ENCODE results near the gene SLC7A6OS.

Gene SLC7A6OS

GRCh38 chr16:68252383-68252782 lies 58.4 kb downstream of the SLC7A6OS start:
- Mint-ChIP-seq H3K9me3 (no peaks in the 10 kb centered on the region), H3K27ac (no peak overlapping the region), H3K36me3 (ENCODE audit: low read depth) (peaks cover 14% of the 10 kb centered on the region), H3K4me3 (no peak overlapping the region), H3K4me1 (peaks cover 8% of the 10 kb centered on the region), H3K27me3 (ENCODE audit: low read depth) (no peaks in the 10 kb centered on the region)
- no peak for TF ChIP-seq CTCF (IDR thresholded peaks at IDR 0.05; ENCODE audit: unreplicated experiment in 3 of 3)

DNA sequence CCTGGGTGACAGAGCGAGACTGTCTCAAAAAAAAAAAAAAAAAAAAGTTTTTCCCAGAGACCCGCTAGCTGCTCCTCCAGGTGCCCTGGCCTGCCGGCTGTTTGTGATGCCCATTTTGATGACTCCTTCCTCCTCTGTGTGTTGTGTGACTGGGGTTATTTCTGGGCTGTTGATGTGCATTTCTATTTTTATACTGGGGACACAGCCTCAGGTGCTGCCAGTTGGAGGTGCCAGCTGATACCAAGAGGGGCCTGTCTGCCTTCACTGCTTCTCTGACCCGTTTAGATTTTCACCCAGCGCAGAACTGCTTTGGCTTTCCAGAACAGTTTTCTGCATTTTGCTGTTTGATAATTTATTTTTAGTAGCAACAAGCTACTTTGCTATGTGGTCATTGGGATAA lies 58.9 kb downstream of the SLC7A6OS start:
- no peak overlapping the region for H3K4me3 Mint-ChIP-seq
- peaks cover 12% of the 10 kb centered on the region for H3K36me3 Mint-ChIP-seq (ENCODE audit: low read depth)
- H3K27me3 Mint-ChIP-seq (ENCODE audit: low read depth), result no peaks in the 10 kb centered on the region
- peak overlapping the region in 1 of 3 experiments; percentile 4 for H3K27ac Mint-ChIP-seq
- peaks cover 6% of the 10 kb centered on the region for H3K4me1 Mint-ChIP-seq
- H3K9me3 Mint-ChIP-seq, result no peaks in the 10 kb centered on the region
- TF ChIP-seq CTCF (IDR thresholded peaks at IDR 0.05; ENCODE audit: unreplicated experiment in 3 of 3), result no peak

DNA sequence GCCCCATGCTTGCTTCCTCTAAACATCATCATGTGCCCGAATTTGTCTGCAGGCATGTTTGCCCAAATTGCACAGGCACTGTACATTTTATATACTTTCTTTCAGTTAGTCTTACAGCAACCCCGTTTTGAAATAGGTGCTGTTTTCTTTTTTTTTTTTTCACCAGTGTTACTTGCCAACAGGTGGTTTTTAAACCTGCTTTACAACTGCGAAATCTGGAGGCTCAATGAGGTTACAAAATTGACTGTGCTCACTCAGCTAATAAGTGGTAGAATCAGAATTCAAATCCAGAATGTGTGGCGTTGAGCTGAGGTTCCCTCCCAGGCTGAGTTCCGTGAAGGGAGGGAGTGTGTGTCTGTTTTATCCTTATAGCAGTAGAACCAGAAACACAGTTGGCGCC lies 59.8 kb downstream of the SLC7A6OS start:
- Mint-ChIP-seq H3K4me1 (peaks cover 12% of the 10 kb centered on the region), H3K9me3 (no peaks in the 10 kb centered on the region), H3K27me3 (ENCODE audit: low read depth) (no peaks in the 10 kb centered on the region), H3K4me3 (no peak overlapping the region), H3K36me3 (ENCODE audit: low read depth) (peaks cover 12% of the 10 kb centered on the region), H3K27ac (no peak overlapping the region)
- no peak for TF ChIP-seq CTCF (IDR thresholded peaks at IDR 0.05; ENCODE audit: unreplicated experiment in 3 of 3)

DNA sequence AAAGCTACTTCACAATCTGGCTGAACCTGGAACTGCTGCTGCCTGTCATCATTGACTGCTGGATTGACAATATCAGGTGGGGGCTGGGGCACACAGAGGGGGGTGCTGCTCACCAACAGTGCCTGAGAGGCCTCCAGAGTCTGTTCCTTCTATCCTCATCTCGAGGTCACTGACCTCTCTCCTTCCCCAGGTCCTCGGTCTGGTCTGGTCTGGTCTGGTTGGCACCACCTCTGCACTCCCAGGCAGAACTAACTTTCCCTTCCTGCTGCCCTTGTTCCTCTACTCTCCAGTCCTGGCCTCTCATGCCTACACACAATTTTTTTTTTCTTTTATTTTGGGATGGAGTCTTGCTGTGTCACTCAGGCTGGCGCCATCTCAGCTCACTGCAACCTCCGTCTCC lies 61.4 kb downstream of the SLC7A6OS start:
- peaks cover 22% of the 10 kb centered on the region for H3K4me1 Mint-ChIP-seq
- no peak for TF ChIP-seq CTCF (IDR thresholded peaks at IDR 0.05; ENCODE audit: unreplicated experiment in 3 of 3)
- H3K9me3 Mint-ChIP-seq, result no peaks in the 10 kb centered on the region
- H3K36me3 Mint-ChIP-seq (ENCODE audit: low read depth), result peaks cover 12% of the 10 kb centered on the region
- H3K27ac Mint-ChIP-seq, result no peak overlapping the region
- no peaks in the 10 kb centered on the region for H3K27me3 Mint-ChIP-seq (ENCODE audit: low read depth)
- peak overlapping the region in 1 of 3 experiments; percentile 56 for H3K4me3 Mint-ChIP-seq

Data from nephron (organoid).